GM18507 (cell line): ENCODE data around the gene PPFIBP1.

Experiments
- DNase-seq: peaks from one replicate; pipeline ENCODE4 v3.0.0; 2011; ENCODE audit warnings: low read depth; ENCODE audit not compliant: insufficient read length; ENCODE audit errors: extremely low spot score
- FAIRE-seq: peaks from 2 replicates; lab custom pipeline; 2011; peaks lifted over from hg19 to GRCh38; lab: Jason Lieb, UNC

PPFIBP1 gene

DNA sequence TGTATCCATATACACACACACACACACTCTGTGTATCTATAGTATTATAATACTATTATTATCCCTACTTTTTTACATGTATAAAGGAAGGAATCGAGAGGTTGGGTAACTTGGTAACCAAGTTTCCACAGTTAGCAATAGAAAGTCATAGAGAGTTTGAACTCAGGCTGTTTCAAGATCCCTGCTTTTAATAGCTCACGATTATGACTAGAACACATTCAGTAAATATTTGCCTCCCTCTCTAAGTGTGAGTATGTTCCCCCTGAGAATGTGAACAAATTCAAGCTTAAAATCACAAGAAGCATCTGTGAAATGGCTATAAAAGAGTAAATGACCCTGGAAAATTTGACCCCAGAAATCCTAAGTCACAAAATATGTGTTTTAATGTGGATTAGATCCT lies 161.3 kb downstream of the PPFIBP1 start:
- FAIRE-seq (no peak), DNase-seq (no peak)

DNA sequence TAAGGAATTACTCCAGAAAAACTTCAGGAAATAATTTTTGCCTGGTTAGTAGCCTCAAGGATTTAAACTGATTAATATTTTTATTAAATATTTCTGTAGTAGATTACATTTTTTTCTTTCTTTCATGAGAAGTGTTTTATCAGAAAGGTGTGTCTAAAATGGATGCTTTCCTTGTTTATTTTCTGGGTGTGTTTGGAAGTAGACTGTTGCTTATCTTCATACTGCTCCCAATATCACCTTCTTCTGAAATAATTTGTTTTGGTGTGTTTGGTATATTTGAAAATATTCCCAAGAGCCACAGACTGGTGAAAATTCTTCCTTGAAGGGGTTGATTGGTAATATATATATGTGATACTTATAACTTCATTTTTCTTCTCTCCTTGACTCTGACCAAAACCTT lies 162.1 kb downstream of the PPFIBP1 start:
- no peak for FAIRE-seq
- DNase-seq = no peak

DNA sequence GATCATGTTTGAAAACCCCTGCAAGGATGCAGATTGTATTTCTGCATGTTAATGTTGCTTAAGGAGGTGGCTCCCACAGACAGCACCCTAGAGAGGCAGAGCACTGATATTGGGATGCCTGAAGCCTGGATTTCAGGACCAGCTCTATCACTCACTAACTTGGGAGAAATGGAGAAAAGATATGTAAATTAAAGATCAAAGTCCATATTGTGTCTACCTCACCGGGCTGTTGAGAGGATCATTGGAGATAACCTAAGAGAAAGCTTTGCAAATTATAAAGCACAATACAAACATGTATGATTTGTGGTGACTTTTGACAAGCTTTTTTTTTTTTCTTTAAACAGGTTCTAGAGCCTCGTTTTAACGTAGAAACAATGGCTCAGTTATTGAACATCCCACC lies 164.7 kb downstream of the PPFIBP1 start:
- no peak for FAIRE-seq
- no peak for DNase-seq

DNA sequence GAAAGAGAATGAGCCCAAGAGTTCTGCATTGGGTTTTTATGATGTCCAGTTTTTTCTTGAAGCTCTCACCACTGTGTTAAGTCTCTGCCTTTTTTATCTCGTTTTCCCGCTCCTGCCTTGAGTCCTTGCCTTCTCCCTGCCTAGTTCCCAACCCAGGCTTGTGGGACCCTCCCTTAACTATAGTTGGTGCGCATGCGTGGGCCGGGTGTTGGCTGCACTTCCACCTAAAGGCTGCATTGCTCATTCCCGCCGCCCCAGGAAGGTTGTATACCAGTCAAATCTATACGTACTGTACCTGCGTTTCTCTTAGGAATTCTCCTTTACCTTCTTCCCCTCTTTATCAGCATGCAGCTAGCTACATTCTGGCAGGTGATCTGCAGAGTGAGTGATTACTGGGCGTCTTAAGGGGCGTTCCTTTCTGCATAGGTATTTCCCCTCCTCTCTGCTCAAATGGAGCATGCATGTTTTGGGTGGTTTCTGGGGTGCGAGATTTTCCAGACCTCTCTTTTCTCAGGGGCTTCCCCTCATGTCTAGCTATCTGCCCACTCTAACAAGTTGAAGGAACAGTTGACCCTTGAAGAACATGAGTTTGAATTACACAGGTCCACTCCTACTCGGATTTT lies 165.7 kb downstream of the PPFIBP1 start:
- FAIRE-seq = no peak
- no peak for DNase-seq

DNA sequence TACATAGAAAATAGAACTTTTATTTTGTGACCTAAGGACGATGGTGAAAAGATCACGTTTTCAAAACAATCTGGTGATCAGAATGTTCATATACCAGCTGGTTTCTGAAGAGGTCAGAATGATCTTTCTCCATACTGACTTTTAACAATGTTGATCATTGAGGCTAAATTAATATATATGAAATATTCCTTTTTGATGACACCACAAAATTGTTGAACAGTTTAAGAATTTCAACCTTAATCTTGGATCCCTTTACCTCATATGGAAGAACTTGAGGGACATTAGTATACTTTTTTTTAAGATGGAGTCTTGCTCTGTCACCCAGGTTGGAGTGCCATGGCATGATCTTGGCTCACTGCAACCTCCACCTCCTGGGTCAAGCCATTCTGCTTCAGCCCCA lies 169.4 kb downstream of the PPFIBP1 start:
- FAIRE-seq (no peak), DNase-seq (no peak)

DNA sequence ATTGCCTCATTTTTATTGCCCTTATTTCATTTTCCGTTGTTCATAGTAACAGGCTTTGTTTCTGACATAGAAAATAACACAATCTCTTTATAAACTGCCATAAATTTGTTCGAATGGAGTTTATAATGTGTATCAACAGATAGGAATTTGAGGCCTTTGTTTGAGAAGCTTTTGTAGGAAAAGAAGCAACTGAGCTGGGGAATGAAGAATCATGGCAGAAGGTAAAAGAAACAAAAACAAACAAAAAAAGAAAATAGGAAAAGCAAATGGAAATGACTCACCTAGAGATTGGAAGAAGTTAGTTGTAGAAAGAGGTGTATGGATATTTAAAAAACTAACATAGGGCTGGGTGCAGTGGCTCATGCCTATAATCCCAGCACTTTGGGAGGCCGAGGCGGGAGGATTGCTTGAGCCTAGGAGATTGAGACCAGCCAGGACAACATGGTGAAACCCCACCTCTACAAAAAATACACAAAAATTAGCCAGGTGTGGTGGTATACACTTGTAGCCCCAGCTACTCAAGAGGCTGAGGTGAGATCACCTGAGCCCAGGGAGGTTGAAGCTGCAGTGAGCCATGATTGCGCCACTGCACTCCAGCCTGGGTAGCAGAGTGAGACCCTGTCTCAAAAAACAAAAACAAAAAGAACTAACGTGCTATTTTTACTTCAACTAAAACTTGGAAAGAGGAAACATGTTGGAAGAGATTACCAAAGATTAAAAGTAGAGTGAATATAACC lies 171.7 kb downstream of the PPFIBP1 start:
- FAIRE-seq = no peak
- DNase-seq = no peak

DNA sequence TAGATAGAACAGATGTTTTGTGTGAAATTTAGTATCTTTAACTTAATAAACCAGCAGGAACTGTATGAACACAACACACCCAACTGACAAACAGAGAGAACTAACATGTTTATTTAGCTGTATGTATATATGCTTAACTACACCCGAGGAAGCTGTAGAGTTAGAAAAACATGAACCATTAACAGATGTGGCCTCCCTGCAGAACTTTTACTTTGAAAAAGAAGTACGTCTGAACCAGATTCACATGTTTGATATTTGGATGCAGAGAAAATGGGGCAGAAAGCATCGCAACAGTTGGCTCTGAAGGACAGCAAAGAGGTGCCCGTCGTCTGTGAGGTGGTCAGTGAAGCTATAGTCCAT lies 172.3 kb downstream of the PPFIBP1 start, which contains the start of gene REP15:
REP15 (plus strand) TSS at position 155 of the 360 bp plus-strand sequence; CDS start at position 271, 116 bp downstream.
- DNase-seq (no peak), FAIRE-seq (no peak)

DNA sequence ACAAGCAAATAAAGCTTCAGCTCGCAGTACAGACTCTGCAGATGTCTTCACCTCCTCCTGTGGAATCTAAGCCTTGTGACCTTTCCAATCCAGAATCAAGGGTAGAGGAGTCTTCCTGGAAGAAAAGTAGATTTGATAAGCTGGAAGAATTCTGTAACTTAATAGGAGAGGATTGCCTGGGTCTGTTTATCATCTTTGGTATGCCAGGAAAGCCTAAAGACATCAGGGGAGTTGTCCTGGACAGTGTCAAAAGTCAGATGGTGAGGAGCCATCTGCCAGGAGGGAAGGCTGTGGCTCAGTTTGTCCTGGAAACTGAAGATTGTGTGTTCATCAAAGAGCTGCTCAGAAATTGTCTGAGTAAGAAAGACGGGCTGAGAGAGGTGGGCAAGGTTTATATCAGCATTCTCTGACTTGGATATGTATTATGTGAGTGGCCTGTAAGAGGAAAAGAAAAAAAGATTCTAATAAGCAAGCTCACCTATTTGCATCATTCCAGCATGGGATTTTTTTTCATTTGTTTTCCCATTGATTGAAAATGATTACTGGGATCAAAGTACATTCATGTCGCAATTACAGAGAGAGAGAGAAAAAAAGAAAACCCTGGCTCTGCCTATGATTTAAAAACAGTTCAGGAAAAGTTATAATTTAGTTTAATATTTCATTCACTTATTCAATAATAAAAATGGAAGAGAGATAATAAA lies 173.0 kb downstream of the PPFIBP1 start:
- DNase-seq (no peak), FAIRE-seq (no peak)

DNA sequence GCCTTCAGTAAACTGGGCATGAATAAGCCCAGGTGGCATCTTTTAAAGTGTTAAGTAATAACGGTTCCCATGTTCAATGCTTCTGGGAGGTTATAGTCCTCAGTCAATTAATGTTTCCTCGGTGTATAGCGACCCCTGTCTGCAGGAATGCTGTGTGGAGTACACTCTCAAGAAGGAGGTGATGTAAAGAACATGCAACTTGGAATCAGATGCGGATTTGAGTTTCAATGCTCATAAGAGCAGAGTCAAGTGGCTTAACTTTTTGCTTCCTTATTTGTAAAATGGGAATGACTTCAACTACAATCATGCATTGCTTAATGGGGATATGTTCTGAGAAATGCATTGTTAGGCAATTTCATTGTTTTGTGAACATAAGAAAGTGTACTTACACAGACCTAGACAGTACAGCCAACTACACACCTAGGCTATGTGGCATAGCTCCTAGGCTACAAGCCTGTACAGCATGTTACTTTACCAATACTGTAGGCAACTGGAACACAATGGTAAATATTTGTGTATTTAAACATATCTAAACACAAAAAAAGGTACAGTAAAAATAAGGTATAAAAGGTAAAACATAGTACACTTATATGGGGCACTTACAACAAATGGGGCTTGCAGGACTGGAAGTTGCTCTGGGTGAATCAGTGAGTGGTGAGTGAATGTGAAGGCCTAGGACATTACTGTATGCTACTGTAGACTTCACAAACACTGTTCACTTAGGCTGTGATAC lies 179.9 kb downstream of the PPFIBP1 start:
- peak; percentile 87 for FAIRE-seq
- DNase-seq = peak; percentile 14

DNA sequence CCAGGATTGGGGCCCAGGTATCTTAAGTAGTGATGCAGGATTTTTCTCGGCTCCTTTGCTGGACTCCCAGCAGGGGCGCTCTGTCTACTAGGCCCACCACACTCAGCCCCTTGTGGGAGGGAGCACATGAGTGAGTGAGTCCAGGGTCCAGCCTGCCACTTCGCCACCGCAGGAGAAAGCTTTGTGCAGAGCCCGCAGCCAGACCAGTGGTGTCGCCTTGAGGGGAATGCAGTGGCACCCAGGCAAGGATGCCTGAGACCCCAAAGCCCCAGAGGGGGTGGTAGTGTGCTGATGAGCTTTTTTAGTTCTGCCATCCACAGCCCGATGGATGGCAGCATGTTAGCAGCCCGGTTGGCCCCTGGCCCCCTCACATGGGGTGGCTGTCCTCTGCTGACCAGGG lies 181.3 kb downstream of the PPFIBP1 start:
- FAIRE-seq (no peak), DNase-seq (no peak)

DNA sequence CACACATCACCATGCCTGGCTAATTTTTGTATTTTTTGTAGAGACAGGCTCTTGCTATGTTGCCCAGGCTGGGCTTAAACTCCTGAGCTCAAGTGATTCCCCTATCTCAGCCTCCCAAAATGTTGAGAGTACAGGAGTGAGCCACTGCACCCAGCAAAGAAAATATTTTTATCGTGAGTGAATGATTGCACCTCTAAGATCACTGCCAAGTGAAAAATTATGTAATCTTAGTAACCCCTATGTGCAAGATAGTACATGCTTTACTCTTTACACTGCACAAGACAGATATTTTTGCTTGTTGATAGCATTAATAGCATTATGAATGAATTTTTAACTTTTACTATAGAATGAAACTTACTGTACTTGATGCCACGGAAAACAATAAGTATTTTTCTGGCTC lies 183.2 kb downstream of the PPFIBP1 start:
- no peak for DNase-seq
- no peak for FAIRE-seq

DNA sequence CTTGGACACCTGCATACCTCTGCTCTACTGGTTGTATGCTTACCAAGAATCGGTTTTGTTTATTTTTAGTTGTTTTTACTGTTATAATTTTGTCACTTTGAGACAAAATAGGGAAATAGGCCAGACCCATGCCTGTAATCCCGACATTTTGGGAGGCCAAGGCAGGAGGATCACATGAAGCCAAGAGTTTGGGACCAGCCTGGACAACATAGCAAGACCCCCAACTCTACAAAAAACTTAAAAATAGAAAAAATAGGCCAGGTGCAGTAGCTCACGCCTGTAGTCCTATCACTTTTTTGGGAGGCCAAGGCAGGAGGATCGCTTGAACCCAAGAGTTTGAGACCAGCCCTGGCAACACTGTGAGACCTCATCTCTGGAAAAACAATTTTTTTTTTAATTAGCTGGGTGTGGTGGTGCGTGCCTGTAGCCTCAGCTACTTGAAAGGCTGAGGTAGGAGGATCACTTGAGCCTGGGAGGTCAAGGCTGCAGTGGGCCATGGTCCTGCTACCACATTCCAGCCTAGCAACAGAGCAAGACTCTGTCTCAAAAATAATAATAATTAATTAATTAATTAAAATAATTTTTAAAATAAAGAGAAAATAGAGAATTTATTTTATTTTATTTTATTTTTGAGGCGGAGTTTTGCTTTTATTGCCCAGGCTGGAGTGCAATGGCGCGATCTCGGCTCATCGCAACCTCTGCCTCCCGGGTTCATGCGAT lies 185.4 kb downstream of the PPFIBP1 start:
- DNase-seq (no peak), FAIRE-seq (no peak)

DNA sequence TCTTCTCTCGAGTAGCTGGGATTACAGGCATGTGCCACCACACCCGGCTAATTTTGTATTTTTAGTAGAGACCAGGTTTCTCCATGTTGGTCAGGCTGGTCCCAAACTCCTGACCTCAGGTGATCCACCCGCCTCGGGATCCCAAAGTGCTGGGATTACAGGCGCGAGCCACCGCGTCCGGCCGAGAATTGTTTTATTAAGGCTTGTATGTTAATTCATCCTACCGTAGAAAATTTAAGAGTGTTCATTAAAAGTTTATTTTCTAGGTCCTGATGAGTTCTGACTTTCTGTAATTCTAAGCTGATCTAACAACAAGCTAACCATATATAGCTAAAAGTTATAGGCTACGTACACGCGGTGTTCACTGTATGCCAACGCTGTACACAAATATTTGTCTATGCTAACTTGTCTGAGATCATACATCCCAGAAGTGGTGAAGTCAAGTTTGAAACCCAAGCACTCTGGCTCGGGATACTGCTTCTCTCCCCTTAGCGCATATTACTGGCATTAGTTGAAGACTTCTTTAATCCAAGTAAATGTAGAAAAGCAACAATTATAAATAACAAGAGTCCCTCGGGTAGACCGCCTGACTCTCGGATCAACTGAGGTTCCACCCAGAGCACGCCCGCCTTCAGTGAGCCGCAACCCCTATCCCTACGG lies 186.1 kb downstream of the PPFIBP1 start:
- DNase-seq (no peak), FAIRE-seq (no peak)

DNA sequence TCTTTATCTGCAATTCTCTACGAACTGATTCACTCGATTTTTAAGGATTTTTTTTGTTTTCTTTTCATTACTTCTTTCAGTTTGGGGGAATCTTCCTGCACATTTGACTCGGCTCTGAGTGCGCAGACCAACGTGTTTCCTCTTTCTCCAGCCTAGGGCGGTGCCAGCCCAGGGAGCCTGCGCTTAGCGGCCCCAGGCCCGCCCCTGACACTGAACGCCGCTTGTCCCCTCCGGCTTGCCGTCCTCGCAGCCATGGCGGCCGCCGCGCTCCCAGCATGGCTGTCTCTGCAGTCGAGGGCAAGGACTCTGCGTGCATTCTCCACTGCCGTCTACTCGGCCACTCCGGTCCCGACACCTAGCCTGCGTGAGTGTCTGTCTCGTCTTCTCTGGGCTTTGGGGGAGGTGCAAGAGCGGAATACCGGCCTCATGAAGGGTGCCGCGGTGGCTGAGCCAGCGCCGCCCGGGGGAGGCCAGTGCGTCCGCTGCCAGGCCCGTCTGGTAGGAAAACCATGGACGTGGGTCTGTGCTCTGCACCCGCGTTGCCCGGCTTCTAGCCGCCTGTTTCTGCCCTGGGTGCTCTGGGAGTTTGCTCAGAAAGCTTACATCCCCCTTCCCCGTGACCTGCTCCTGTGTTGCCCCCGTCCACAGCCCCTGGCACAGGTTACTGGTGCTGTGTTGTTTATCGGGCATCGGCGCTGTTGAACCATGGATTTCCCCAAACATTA lies 186.7 kb downstream of the PPFIBP1 start, which contains the start of gene MRPS35:
MRPS35 (plus strand) TSS at position 241 of the 725 bp plus-strand sequence; CDS start at position 253, 12 bp downstream.
- DNase-seq = peak; percentile 65

DNA sequence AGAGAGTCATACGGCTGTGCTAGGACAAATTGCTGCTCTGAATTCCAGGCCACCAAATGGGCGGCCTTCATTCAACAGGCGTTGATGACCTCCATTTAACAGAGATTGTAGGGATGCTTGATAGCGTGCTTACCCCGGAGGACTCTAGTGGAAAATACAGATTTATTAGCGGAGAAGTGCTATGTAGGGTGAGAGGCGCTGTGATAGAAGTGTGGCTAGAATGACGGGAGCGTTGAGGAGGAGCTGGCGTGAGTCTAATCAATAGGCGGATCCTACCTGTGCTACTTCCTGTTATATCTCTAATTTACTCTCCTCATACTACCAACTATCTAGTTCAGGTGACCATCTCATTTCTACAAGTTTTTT lies 187.3 kb downstream of the PPFIBP1 start:
- no peak for DNase-seq
- FAIRE-seq = no peak

More for the DNA sequence above, 186.7 kb downstream of the PPFIBP1 start, which contains the start of gene MRPS35:
- FAIRE-seq = peak; percentile 95

DNA sequence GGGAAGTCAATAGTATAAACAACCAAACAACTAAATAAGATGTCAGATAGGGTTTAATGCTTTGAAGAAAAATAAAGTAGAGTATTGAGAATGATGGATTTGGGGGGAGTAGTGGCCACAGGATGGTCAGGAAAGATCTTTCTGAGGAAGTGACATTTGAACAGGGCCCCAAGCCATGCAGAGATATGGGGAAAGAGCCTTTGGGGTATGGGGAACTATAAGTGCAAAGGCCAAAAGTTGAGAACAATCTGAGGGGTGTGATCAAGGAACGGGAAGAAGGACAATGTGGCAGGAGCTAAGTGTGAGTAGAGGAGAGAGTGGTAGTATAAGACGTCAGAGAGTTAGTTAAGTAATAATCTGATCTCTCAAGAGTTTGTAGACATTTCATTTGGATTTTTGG lies 188.0 kb downstream of the PPFIBP1 start:
- no peak for FAIRE-seq
- DNase-seq = no peak

DNA sequence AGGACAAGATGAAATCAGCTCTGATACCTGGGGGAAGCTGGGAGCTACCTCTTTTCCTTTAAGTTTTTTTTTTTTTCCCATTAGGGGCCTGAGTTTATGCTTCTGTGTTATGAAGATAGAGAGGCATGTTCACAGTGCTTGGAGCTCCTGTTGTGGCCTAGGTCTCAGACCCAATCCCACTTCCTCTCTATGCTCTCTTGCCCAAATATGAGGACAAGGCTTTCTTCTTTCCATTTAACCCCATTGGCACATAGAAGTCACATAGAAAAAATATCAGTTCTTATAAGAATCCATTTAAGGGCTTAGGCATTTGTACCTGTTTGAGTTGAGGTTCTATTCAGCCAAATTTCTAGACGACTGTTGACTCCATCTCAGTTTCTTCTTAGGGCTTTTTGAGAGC lies 199.2 kb downstream of the PPFIBP1 start:
- FAIRE-seq (no peak), DNase-seq (no peak)

DNA sequence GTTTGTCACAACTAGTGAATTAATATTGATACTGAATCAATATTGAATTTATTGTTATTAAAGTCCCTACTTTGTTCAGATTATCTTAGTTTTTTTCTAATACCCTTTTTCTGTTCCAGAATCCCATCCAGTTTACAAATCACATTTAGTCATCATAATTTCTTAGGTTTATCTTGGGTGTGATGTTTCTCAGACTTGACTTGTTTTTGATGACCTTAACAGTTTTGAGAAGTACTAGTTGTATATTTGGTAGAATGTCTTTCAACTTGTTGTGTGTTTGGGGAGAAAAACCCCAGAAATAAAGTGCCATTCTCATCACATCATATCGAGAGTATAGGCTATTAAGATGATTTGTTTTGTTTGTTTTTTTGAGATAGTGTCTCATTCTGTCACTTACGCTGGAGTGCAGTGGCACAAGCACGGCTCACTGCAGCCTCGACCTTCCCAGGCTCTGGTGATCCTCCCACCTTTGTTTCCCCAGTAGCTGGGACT lies 206.1 kb downstream of the PPFIBP1 start:
- no peak for FAIRE-seq
- no peak for DNase-seq
